GM12878 (cell line): ENCODE results near the gene SUFU. TPM values are rescaled to one million over a fixed set of nuclear protein-coding genes. Genes with fewer than 3 reads are reported as not detected.

Experiments
- ATAC-seq: fragments of 200-7000 bp; cut with Tn5 transposase; 3 replicates; pipeline ENCODE4 v1.9.1; 2020; ENCODE audit warnings: mild to moderate bottlenecking, moderate library complexity
- BruUV-seq: library from RNA; stranded (reverse); fragments of 400-500 nt; replicated peaks from 2 replicates; lab custom pipeline; 2021; lab: Mats Ljungman, UMichigan
- CTCF ChIA-PET: fragments of 300-600 bp; sonication (Branson Sonifier 250); formaldehyde crosslinking; extraction: SDS; loops from one replicate; lab custom pipeline; 2021; ENCODE audit warnings: inconsistent platforms; lab: Yijun Ruan, JAX
- POLR2A ChIA-PET: fragments of 350-600 bp; formaldehyde crosslinking; extraction: SDS; loops from one replicate; lab custom pipeline; 2021; ENCODE audit warnings: inconsistent platforms; lab: Charles Lee
- RAD21 ChIA-PET: fragments of 300-600 bp; sonication (Branson Sonifier 250); formaldehyde crosslinking; loops from one replicate; lab custom pipeline; 2023; ENCODE audit warnings: antibody characterized with exemption; ENCODE audit not compliant: unreplicated experiment; lab: Charles Lee
- SMC1A ChIA-PET: fragments of 300-600 bp; sonication (Branson Sonifier 250); formaldehyde crosslinking; loops from one replicate; lab custom pipeline; 2023; ENCODE audit not compliant: unreplicated experiment, uncharacterized antibody; lab: Charles Lee
- DNase-seq: peaks from one replicate; pipeline ENCODE4 v3.0.0-alpha.2; 2011; ENCODE audit warnings: low read depth, low spot score
- FAIRE-seq: peaks from 3 replicates; lab custom pipeline; 2011; peaks lifted over from hg19 to GRCh38; lab: Jason Lieb, UNC
- H2AFZ ChIP-seq: 2 replicates; pipeline ENCODE4 v1.6.0; 2011; ENCODE audit warnings: low read depth, low read length, control low read depth; ENCODE audit not compliant: control insufficient read depth
- H3K27ac ChIP-seq: 2 replicates; pipeline ENCODE4 v1.5.1; 2011; ENCODE audit warnings: control low read depth; ENCODE audit not compliant: control insufficient read depth, insufficient read depth
- H3K27me3 ChIP-seq, 2 experiments: replicated peaks in 1 of 2; 2 replicates each; pipeline versions ENCODE4 v1.6.0 to v1.6.1; 2011; ENCODE audit warnings: low read length in 1 of 2; ENCODE audit not compliant: control insufficient read depth in 2 of 2, insufficient read depth in 2 of 2
- H3K36me3 ChIP-seq, 2 experiments: 2 replicates each; pipeline ENCODE4 v1.5.1; 2011; ENCODE audit warnings: low read length in 1 of 2; ENCODE audit not compliant: control insufficient read depth in 2 of 2, insufficient read depth in 2 of 2
- H3K4me1 ChIP-seq: 2 replicates; pipeline ENCODE4 v1.6.1; 2011; ENCODE audit warnings: mild to moderate bottlenecking, low read length, moderate library complexity, mixed read lengths; ENCODE audit not compliant: control insufficient read depth, insufficient read depth
- H3K4me2 ChIP-seq: 2 replicates; pipeline ENCODE4 v1.6.0; 2011; ENCODE audit warnings: control low read depth; ENCODE audit not compliant: control insufficient read depth, insufficient read depth
- H3K4me3 ChIP-seq: fragments of 200-600 bp; sonication (generic); 2 replicates; pipeline ENCODE4 v1.5.1; 2016
- H3K79me2 ChIP-seq: 2 replicates; pipeline ENCODE4 v1.6.0; 2011; ENCODE audit warnings: low read length; ENCODE audit not compliant: control insufficient read depth, insufficient read depth
- H3K9ac ChIP-seq: 2 replicates; pipeline ENCODE4 v1.8.0; 2011; ENCODE audit warnings: low read length, control low read depth, mixed read lengths; ENCODE audit not compliant: control insufficient read depth, insufficient read depth
- H3K9me3 ChIP-seq: replicated peaks from 3 replicates; pipeline ENCODE4 v1.5.1; 2011; ENCODE audit warnings: mild to moderate bottlenecking, low read length; ENCODE audit not compliant: control insufficient read depth, insufficient read depth
- H4K20me1 ChIP-seq: 2 replicates; pipeline ENCODE4 v1.6.0; 2011; ENCODE audit not compliant: control insufficient read depth, insufficient read depth
- BMI1 ChIP-seq: fragments of 450-650 bp; IDR thresholded peaks from 2 replicates; pipeline ENCODE4 v1.6.1; 2016; ENCODE audit warnings: mild to moderate bottlenecking, moderate library complexity, borderline replicate concordance
- CREM ChIP-seq: IDR thresholded peaks from 2 replicates; pipeline ENCODE4 v1.6.1; 2014; ENCODE audit warnings: antibody characterized with exemption, low read depth
- FOXM1 ChIP-seq: IDR thresholded peaks from 2 replicates; pipeline ENCODE4 v1.6.1; 2012; ENCODE audit warnings: low read depth, mild to moderate bottlenecking, inconsistent platforms, low read length, moderate library complexity
- GABPA ChIP-seq: IDR thresholded peaks from 2 replicates; pipeline ENCODE4 v1.6.1; 2014; ENCODE audit warnings: antibody characterized with exemption, low read depth, mild to moderate bottlenecking, inconsistent platforms
- KLF5 ChIP-seq: fragments of 450-650 bp; IDR thresholded peaks from 2 replicates; pipeline ENCODE4 v1.6.1; 2014; ENCODE audit warnings: mild to moderate bottlenecking; ENCODE audit not compliant: partially characterized antibody
- PML ChIP-seq: IDR thresholded peaks from 2 replicates; pipeline ENCODE4 v1.6.1; 2012; ENCODE audit warnings: low read length, inconsistent platforms
- POU2F2 ChIP-seq: IDR thresholded peaks from 3 replicates; pipeline ENCODE4 v1.6.1; 2011; ENCODE audit warnings: low read depth, mild to moderate bottlenecking, low read length, borderline replicate concordance
- RFX5 ChIP-seq: IDR thresholded peaks from 2 replicates; pipeline ENCODE4 v1.6.1; 2011; ENCODE audit warnings: low read depth, low read length, improper control_type of control experiment
- SREBF2 ChIP-seq: IDR thresholded peaks from 2 replicates; pipeline ENCODE4 v1.6.1; 2012; ENCODE audit warnings: mild to moderate bottlenecking, low read length
- TCF12 ChIP-seq: IDR thresholded peaks from 2 replicates; pipeline ENCODE4 v1.6.1; 2011; ENCODE audit warnings: low read depth, mild to moderate bottlenecking, low read length
- YY1 ChIP-seq: IDR thresholded peaks from 2 replicates; pipeline ENCODE4 v1.6.1; 2011; ENCODE audit warnings: low read depth, mild to moderate bottlenecking, low read length
- ZBED1 ChIP-seq: IDR thresholded peaks from 2 replicates; pipeline ENCODE4 v1.6.1; 2016; ENCODE audit warnings: borderline replicate concordance
- ZNF274 ChIP-seq: IDR thresholded peaks from one replicate; pipeline ENCODE4 v1.8.0; 2011; ENCODE audit not compliant: insufficient read length, insufficient read depth
- WGBS: methylation state at CpG from one replicate; pipeline ENCODE4 v1.1.6; 2016; ENCODE audit warnings: low lambda C conversion rate; ENCODE audit not compliant: insufficient replicate concordance, insufficient coverage; ENCODE audit errors: missing lambda C conversion rate; 5-methylcytosine and 5-hydroxymethylcytosine counted together
- in situ Hi-C: fragments of 300-500 bp; cut with MboI; formaldehyde crosslinking; loops from 9 replicates; pipeline ENCODE4 v1.14.3; 2018; ENCODE audit warnings: mixed read lengths
- intact Hi-C: fragments of 100-400 bp; cut with micrococcal nuclease; formaldehyde crosslinking; loops from one replicate; pipeline ENCODE4 v1.14.2; 2022; ENCODE audit not compliant: unreplicated experiment
- polyA plus RNA-seq, 11 experiments: library from polyadenylated mRNA; depleted of rRNA in 4 of 11; unstranded in 6 of 11; stranded (reverse) in 5 of 11; fragments of >200 nt; fragmentation: Nextera tagmentation in 4 of 11; fragmentation: Illumina TruSeq in 1 of 11; extraction: Ambion mirVana in 4 of 11; extraction: Trizol in 1 of 11; gene quantifications; 1 replicate in 1 of 11; 2 replicates in 10 of 11; pipeline versions ENCODE4 v1.2.1 to v1.2.3, GENCODE V29; 2011 to 2016; ENCODE audit warnings: inconsistent platforms in 2 of 11, missing spikeins in 2 of 11, low read depth in 1 of 11
- total RNA-seq, 4 experiments: library from RNA; depleted of rRNA in 3 of 4; stranded (reverse); fragments of >200 nt in 3 of 4; fragmentation: Illumina TruSeq in 1 of 4; extraction: Trizol in 1 of 4; gene quantifications; 2 replicates each; pipeline versions ENCODE4 v1.2.1 to v1.2.3, GENCODE V29; 2013 to 2021
- TF ChIP-seq, protein P1 (sequence below): fragments of 450-650 bp; IDR thresholded peaks from 2 replicates; pipeline ENCODE4 v1.6.1; 2017; ENCODE audit warnings: mild to moderate bottlenecking, low read depth, inconsistent platforms; ENCODE audit not compliant: poor library complexity, severe bottlenecking
- TF ChIP-seq, protein P2 (sequence below): fragments of 450-650 bp; IDR thresholded peaks from 2 replicates; pipeline ENCODE4 v1.6.1; 2017; ENCODE audit warnings: antibody characterized with exemption, mild to moderate bottlenecking, moderate library complexity
- TF ChIP-seq, protein P3 (sequence below): IDR thresholded peaks from 2 replicates; pipeline ENCODE4 v1.6.1; 2012; ENCODE audit warnings: improper control_type of control experiment, low read depth, low read length; ENCODE audit not compliant: insufficient replicate concordance

The SUFU gene
- total and polyA plus RNA-seq, 10 of the 15 experiments (the other 5 are each of a cell fraction or from before 2014, with no cell fraction given) = 0.68 to 7.7 (median 2.4) TPM

DNA sequence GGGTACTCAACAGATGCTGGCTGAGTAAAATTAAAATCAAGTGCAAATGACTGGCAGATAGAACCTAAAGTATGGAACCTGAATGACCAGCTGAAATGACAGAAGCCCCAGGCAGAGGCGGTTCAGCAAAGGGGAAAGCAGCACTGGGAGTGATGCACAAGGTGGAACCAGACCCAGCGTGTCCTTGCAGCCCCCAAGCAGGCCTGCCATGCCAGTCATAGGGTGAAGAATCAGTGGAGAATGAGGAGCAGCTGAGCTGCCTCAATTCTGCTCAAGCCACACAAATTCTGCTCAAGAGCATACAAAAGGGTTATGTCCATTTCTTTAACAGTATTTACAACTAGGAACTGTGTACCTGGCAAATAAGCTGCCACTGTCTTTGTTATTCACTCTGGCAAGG lies 10.0 kb upstream of the SUFU start:
- Histone ChIP-seq H2AFZ (no peak overlapping the region), H4K20me1 (no peaks in the 10 kb centered on the region), H3K79me2 (peaks cover 30% of the 10 kb centered on the region), H3K36me3 (peaks cover 3 to 8% of the 10 kb centered on the region in 2 experiments), H3K9ac (no peak overlapping the region), H3K4me1 (no peaks in the 10 kb centered on the region), H3K9me3 (no peaks in the 10 kb centered on the region), H3K27ac (no peak overlapping the region), H3K4me2 (no peak overlapping the region), H3K4me3 (no peak overlapping the region), H3K27me3 (no peaks in the 10 kb centered on the region)
- ChIA-PET SMC1A (interaction anchor here (0.6 to 1.3 kb wide), 2 partner anchors 25 to 70 kb away, joined by 3 read pairs; no protein-coding TSS in a partner anchor), CTCF (interaction anchor here (0.9 kb wide), 1 partner anchor 90 kb away, joined by 4 read pairs; no protein-coding TSS in a partner anchor), RAD21 (interaction anchor here (1.0 kb wide), 1 partner anchor 90 kb away, joined by 3 read pairs; no protein-coding TSS in a partner anchor), POLR2A (no interaction called here)
- no TSS peak for BruUV-seq
- no peak for FAIRE-seq
- intact Hi-C loops (no loop called here), in situ Hi-C loops (no loop called here)
- ATAC-seq = no peak
- WGBS = 100% methylated on average over 2 of the region's 2 CpGs
- DNase-seq = no peak
- TF ChIP-seq BMI1 (no peak), POU2F2 (no peak), FOXM1 (no peak), SREBF2 (no peak), KLF5 (no peak), ZNF274 (no peak), TCF12 (no peak), CREM (no peak), PML (no peak), ZBED1 (no peak), GABPA (no peak), YY1 (no peak), RFX5 (no peak)
- TF ChIP-seq, protein P1, sequence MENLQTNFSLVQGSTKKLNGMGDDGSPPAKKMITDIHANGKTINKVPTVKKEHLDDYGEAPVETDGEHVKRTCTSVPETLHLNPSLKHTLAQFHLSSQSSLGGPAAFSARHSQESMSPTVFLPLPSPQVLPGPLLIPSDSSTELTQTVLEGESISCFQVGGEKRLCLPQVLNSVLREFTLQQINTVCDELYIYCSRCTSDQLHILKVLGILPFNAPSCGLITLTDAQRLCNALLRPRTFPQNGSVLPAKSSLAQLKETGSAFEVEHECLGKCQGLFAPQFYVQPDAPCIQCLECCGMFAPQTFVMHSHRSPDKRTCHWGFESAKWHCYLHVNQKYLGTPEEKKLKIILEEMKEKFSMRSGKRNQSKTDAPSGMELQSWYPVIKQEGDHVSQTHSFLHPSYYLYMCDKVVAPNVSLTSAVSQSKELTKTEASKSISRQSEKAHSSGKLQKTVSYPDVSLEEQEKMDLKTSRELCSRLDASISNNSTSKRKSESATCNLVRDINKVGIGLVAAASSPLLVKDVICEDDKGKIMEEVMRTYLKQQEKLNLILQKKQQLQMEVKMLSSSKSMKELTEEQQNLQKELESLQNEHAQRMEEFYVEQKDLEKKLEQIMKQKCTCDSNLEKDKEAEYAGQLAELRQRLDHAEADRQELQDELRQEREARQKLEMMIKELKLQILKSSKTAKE = no peak
- TF ChIP-seq, protein P2, sequence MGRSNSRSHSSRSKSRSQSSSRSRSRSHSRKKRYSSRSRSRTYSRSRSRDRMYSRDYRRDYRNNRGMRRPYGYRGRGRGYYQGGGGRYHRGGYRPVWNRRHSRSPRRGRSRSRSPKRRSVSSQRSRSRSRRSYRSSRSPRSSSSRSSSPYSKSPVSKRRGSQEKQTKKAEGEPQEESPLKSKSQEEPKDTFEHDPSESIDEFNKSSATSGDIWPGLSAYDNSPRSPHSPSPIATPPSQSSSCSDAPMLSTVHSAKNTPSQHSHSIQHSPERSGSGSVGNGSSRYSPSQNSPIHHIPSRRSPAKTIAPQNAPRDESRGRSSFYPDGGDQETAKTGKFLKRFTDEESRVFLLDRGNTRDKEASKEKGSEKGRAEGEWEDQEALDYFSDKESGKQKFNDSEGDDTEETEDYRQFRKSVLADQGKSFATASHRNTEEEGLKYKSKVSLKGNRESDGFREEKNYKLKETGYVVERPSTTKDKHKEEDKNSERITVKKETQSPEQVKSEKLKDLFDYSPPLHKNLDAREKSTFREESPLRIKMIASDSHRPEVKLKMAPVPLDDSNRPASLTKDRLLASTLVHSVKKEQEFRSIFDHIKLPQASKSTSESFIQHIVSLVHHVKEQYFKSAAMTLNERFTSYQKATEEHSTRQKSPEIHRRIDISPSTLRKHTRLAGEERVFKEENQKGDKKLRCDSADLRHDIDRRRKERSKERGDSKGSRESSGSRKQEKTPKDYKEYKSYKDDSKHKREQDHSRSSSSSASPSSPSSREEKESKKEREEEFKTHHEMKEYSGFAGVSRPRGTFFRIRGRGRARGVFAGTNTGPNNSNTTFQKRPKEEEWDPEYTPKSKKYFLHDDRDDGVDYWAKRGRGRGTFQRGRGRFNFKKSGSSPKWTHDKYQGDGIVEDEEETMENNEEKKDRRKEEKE = no peak
- TF ChIP-seq, protein P3, sequence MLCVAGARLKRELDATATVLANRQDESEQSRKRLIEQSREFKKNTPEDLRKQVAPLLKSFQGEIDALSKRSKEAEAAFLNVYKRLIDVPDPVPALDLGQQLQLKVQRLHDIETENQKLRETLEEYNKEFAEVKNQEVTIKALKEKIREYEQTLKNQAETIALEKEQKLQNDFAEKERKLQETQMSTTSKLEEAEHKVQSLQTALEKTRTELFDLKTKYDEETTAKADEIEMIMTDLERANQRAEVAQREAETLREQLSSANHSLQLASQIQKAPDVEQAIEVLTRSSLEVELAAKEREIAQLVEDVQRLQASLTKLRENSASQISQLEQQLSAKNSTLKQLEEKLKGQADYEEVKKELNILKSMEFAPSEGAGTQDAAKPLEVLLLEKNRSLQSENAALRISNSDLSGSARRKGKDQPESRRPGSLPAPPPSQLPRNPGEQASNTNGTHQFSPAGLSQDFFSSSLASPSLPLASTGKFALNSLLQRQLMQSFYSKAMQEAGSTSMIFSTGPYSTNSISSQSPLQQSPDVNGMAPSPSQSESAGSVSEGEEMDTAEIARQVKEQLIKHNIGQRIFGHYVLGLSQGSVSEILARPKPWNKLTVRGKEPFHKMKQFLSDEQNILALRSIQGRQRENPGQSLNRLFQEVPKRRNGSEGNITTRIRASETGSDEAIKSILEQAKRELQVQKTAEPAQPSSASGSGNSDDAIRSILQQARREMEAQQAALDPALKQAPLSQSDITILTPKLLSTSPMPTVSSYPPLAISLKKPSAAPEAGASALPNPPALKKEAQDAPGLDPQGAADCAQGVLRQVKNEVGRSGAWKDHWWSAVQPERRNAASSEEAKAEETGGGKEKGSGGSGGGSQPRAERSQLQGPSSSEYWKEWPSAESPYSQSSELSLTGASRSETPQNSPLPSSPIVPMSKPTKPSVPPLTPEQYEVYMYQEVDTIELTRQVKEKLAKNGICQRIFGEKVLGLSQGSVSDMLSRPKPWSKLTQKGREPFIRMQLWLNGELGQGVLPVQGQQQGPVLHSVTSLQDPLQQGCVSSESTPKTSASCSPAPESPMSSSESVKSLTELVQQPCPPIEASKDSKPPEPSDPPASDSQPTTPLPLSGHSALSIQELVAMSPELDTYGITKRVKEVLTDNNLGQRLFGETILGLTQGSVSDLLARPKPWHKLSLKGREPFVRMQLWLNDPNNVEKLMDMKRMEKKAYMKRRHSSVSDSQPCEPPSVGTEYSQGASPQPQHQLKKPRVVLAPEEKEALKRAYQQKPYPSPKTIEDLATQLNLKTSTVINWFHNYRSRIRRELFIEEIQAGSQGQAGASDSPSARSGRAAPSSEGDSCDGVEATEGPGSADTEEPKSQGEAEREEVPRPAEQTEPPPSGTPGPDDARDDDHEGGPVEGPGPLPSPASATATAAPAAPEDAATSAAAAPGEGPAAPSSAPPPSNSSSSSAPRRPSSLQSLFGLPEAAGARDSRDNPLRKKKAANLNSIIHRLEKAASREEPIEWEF = no peak
